T-cell (primary cell): Measurements from ENCODE around the gene RGS14. TPM values are rescaled to one million over a fixed set of nuclear protein-coding genes. Genes with fewer than 3 reads are reported as not detected.

ENCODE experiments used
- ATAC-seq, 4 experiments: fragments of 200-7000 bp in 3 of 4; fragments of 150-1000 bp in 1 of 4; cut with Tn5 transposase; replicated peaks in 1 of 4; 1 replicate in 3 of 4; 2 replicates in 1 of 4; pipeline ENCODE4 v1.10.0; 2021; ENCODE audit warnings: moderate library complexity in 3 of 4, mild to moderate bottlenecking in 2 of 4, moderate number of reproducible peaks in 1 of 4
- CTCF ChIA-PET, 2 donors: fragments of 300-600 bp; sonication (Branson Sonifier 250); formaldehyde crosslinking; loops; one replicate each; lab custom pipeline; 2022; ENCODE audit warnings: antibody characterized with exemption in 2 of 2; lab: Charles Lee
- POLR2A ChIA-PET, 2 donors: fragments of 300-600 bp; sonication (Branson Sonifier 250); formaldehyde crosslinking; loops; one replicate each; lab custom pipeline; 2022; ENCODE audit warnings: antibody characterized with exemption in 2 of 2; lab: Charles Lee
- DNase-seq, 35 experiments: peaks; one replicate each; pipeline versions ENCODE4 v3.0.0 to v3.0.0-alpha.2; 2013 to 2023
- H3K27ac ChIP-seq: one replicate; pipeline ENCODE4 v1.5.1; 2013; ENCODE audit warnings: low read length
- H3K27me3 ChIP-seq, 2 experiments: replicated peaks in 1 of 2; 1 replicate in 1 of 2; 2 replicates in 1 of 2; pipeline versions ENCODE4 v1.6.1 to v1.7.0; 2013; ENCODE audit warnings: low read length in 1 of 2, mixed read lengths in 1 of 2; ENCODE audit not compliant: control insufficient read depth in 2 of 2, insufficient read depth in 2 of 2; ENCODE audit errors: extremely low read depth in 1 of 2
- H3K36me3 ChIP-seq, 2 donors: 1 replicate in 1 of 2; 2 replicates in 1 of 2; pipeline versions ENCODE4 v1.6.1 to v1.7.0; 2013; ENCODE audit warnings: low read length in 1 of 2; ENCODE audit not compliant: control insufficient read depth in 2 of 2, insufficient read depth in 1 of 2; ENCODE audit errors: extremely low read depth in 1 of 2
- H3K4me1 ChIP-seq, 2 experiments: 1 replicate in 1 of 2; 2 replicates in 1 of 2; pipeline versions ENCODE4 v1.6.1 to v1.7.0; 2013; ENCODE audit warnings: low read length in 2 of 2, mixed read lengths in 1 of 2; ENCODE audit not compliant: insufficient read depth in 2 of 2, control insufficient read depth in 1 of 2; ENCODE audit errors: extremely low read depth in 1 of 2
- H3K4me3 ChIP-seq, 2 donors: 1 replicate in 1 of 2; 2 replicates in 1 of 2; pipeline versions ENCODE4 v1.5.1 to v1.7.0; 2013; ENCODE audit warnings: mild to moderate bottlenecking in 2 of 2, low read length in 1 of 2, moderate library complexity in 1 of 2; ENCODE audit not compliant: control insufficient read depth in 1 of 2; ENCODE audit errors: extremely low read depth in 1 of 2
- H3K9me3 ChIP-seq: 2 replicates; pipeline ENCODE4 v1.7.0; 2013
- H3K27ac Mint-ChIP-seq, 2 donors: one replicate each; pipeline ENCODE4 v1.8.0; 2020 to 2021; ENCODE audit warnings: mild to moderate bottlenecking in 2 of 2, mixed read lengths in 2 of 2
- H3K27me3 Mint-ChIP-seq, 2 donors: one replicate each; pipeline ENCODE4 v1.8.0; 2021 to 2022; ENCODE audit warnings: mixed read lengths in 2 of 2
- H3K36me3 Mint-ChIP-seq: one replicate; pipeline ENCODE4 v1.8.0; 2021; ENCODE audit warnings: mixed read lengths
- H3K4me1 Mint-ChIP-seq, 3 donors: one replicate each; pipeline ENCODE4 v1.8.0; 2020 to 2022; ENCODE audit warnings: mixed read lengths in 3 of 3, mild to moderate bottlenecking in 1 of 3
- H3K4me3 Mint-ChIP-seq, 3 donors: one replicate each; pipeline ENCODE4 v1.8.0; 2020 to 2022; ENCODE audit warnings: mild to moderate bottlenecking in 3 of 3, mixed read lengths in 3 of 3, moderate library complexity in 3 of 3
- H3K9me3 Mint-ChIP-seq, 3 donors: one replicate each; pipeline ENCODE4 v1.8.0; 2020 to 2022; ENCODE audit warnings: mixed read lengths in 3 of 3
- whole genome bisulfite sequencing: methylation state at CpG from one replicate; pipeline ENCODE4 v1.1.5; 2013; ENCODE audit warnings: missing lambda C conversion rate; ENCODE audit not compliant: insufficient coverage; 5-methylcytosine and 5-hydroxymethylcytosine counted together
- total RNA-seq, 35 experiments: library from RNA in 6 of 35; stranded (reverse) in 6 of 35; fragments of 120-200 nt in 1 of 35; gene quantifications; one replicate each; pipeline versions ENCODE4 v1.2.1 to v1.2.4 and lab custom pipeline; 2013 to 2026

RGS14 gene
- total RNA-seq, 5 donors from 2014 or later (not counting 1 experiment from before 2014, with no cell fraction given) = 85.7 to 209 (median 195) TPM

GRCh38 chr5:177362610-177363507, 5.1 kb downstream of the RGS14 start:
- POLR2A ChIA-PET = interaction anchor here in 1 of 2 donors (0.7 kb wide), 1 partner anchor 12 kb away, joined by 3 read pairs; the partner anchor contains the start of gene LMAN2

GRCh38 chr5:177363565-177363964, 5.8 kb downstream of the RGS14 start:
- peak overlapping the region in 1 of 2 donors; percentile 79 for H3K27ac Mint-ChIP-seq
- POLR2A ChIA-PET = interaction anchor here in 1 of 2 donors (0.7 kb wide), 1 partner anchor 12 kb away, joined by 3 read pairs; the partner anchor contains the start of gene LMAN2
- H3K4me1 Mint-ChIP-seq = peaks cover 50 to 78% (median 72%) of the 10 kb centered on the region in 3 donors
- Histone ChIP-seq H3K4me1 (peaks cover 46 to 89% of the 10 kb centered on the region in 2 experiments), H3K36me3 (peaks cover 19 to 72% of the 10 kb centered on the region in 2 donors), H3K9me3 (no peaks in the 10 kb centered on the region), H3K4me3 (no peak overlapping the region), H3K27me3 (no peaks in the 10 kb centered on the region), H3K27ac (peak overlapping the region; percentile 9)
- peak in 1 of 4 experiments; percentile 0 for ATAC-seq
- CTCF ChIA-PET = interaction anchor here in 1 of 2 donors (0.7 to 2.9 kb wide), 2 partner anchors 10 to 27 kb away, joined by 3 to 8 read pairs; no protein-coding TSS in a partner anchor
- H3K4me3 Mint-ChIP-seq = peak overlapping the region; percentile 57 to 80 (median 77)
- no peaks in the 10 kb centered on the region for H3K27me3 Mint-ChIP-seq
- peaks cover 9% of the 10 kb centered on the region for H3K36me3 Mint-ChIP-seq
- no peaks in the 10 kb centered on the region for H3K9me3 Mint-ChIP-seq
- DNase-seq = no peak
- no CpG with 5 or more reads among the region's 10 CpGs for WGBS

More at GRCh38 chr5:177362610-177363507, 5.1 kb downstream of the RGS14 start:
- H3K27ac Mint-ChIP-seq = peak overlapping the region; percentile 95 to 96
- WGBS = under 1% methylated on average over 35 of the region's 59 CpGs
- CTCF ChIA-PET = interaction anchor here (0.7 to 2.9 kb wide), 3 partner anchors 10 to 28 kb away, joined by 3 to 8 read pairs (median 4); no protein-coding TSS in a partner anchor
- peaks cover 12 to 67% of the 10 kb centered on the region in 2 donors for H3K36me3 ChIP-seq
- H3K4me3 Mint-ChIP-seq = peak overlapping the region; percentile 77 to 82 (median 80)
- no peaks in the 10 kb centered on the region for H3K27me3 ChIP-seq
- peaks cover 46 to 75% (median 68%) of the 10 kb centered on the region in 3 donors for H3K4me1 Mint-ChIP-seq
- peaks cover 5% of the 10 kb centered on the region for H3K36me3 Mint-ChIP-seq
- DNase-seq = peak; percentile 34 to 88 (median 56)
- peak; percentile 75 to 79 (median 79) for ATAC-seq
- H3K27me3 Mint-ChIP-seq = no peaks in the 10 kb centered on the region
- no peaks in the 10 kb centered on the region for H3K9me3 ChIP-seq
- peak overlapping the region; percentile 54 to 56 for H3K4me3 ChIP-seq
- H3K9me3 Mint-ChIP-seq = no peaks in the 10 kb centered on the region
- H3K4me1 ChIP-seq = peaks cover 45 to 90% of the 10 kb centered on the region in 2 experiments
- H3K27ac ChIP-seq = peak overlapping the region; percentile 74

- no peaks in the 10 kb centered on the region for H3K9me3 ChIP-seq
- no peak overlapping the region for H3K27ac ChIP-seq
- peaks cover 23 to 73% of the 10 kb centered on the region in 2 donors for H3K36me3 ChIP-seq
- CTCF ChIA-PET = interaction anchor here (0.6 to 2.9 kb wide), 3 partner anchors 9 to 26 kb away, joined by 3 to 8 read pairs (median 4); no protein-coding TSS in a partner anchor
- WGBS = 57% methylated on average over 6 of the region's 11 CpGs
- no peak for ATAC-seq
- Mint-ChIP-seq H3K4me3 (peak overlapping the region; percentile 21 to 77 (median 31)), H3K36me3 (peaks cover 17% of the 10 kb centered on the region), H3K4me1 (peaks cover 50 to 78% (median 72%) of the 10 kb centered on the region in 3 donors), H3K9me3 (no peaks in the 10 kb centered on the region), H3K27ac (peak overlapping the region; percentile 79 to 85), H3K27me3 (no peaks in the 10 kb centered on the region)
- H3K4me3 ChIP-seq = no peak overlapping the region
- POLR2A ChIA-PET = no interaction called here
- DNase-seq = no peak
- H3K4me1 ChIP-seq = peaks cover 42 to 89% of the 10 kb centered on the region in 2 experiments
- no peaks in the 10 kb centered on the region for H3K27me3 ChIP-seq
These were observed 6.6 kb downstream of the RGS14 start for GRCh38 chr5:177364159-177364962.

- H3K9me3 ChIP-seq = no peaks in the 10 kb centered on the region
- H3K27ac ChIP-seq = no peak overlapping the region
- Mint-ChIP-seq H3K36me3 (peaks cover 15% of the 10 kb centered on the region), H3K4me3 (peak overlapping the region in 1 of 3 donors; percentile 17), H3K27ac (peak overlapping the region; percentile 69 to 76), H3K4me1 (peaks cover 39 to 74% (median 67%) of the 10 kb centered on the region in 3 donors), H3K9me3 (no peaks in the 10 kb centered on the region), H3K27me3 (no peaks in the 10 kb centered on the region)
- ATAC-seq (no peak), DNase-seq (no peak)
- peaks cover 32 to 88% of the 10 kb centered on the region in 2 experiments for H3K4me1 ChIP-seq
- H3K4me3 ChIP-seq = no peak overlapping the region
- peaks cover 23 to 74% of the 10 kb centered on the region in 2 donors for H3K36me3 ChIP-seq
- ChIA-PET CTCF (interaction anchor here in 1 of 2 donors (0.8 kb wide), 1 partner anchor 10 kb away, joined by 4 read pairs; no protein-coding TSS in a partner anchor), POLR2A (no interaction called here)
- H3K27me3 ChIP-seq = no peaks in the 10 kb centered on the region
- WGBS = 97% methylated on average over 4 of the region's 14 CpGs
These were observed 8.3 kb downstream of the RGS14 start for GRCh38 chr5:177365845-177366527.

- Histone ChIP-seq H3K36me3 (peaks cover 23 to 78% of the 10 kb centered on the region in 2 donors), H3K9me3 (no peaks in the 10 kb centered on the region), H3K27ac (no peak overlapping the region), H3K4me1 (peaks cover 32 to 88% of the 10 kb centered on the region in 2 experiments), H3K4me3 (no peak overlapping the region), H3K27me3 (no peaks in the 10 kb centered on the region)
- Mint-ChIP-seq H3K27ac (peak overlapping the region; percentile 69 to 76), H3K36me3 (peaks cover 15% of the 10 kb centered on the region), H3K27me3 (no peaks in the 10 kb centered on the region), H3K4me1 (peaks cover 38 to 74% (median 67%) of the 10 kb centered on the region in 3 donors), H3K9me3 (no peaks in the 10 kb centered on the region), H3K4me3 (no peak overlapping the region)
- 93% methylated on average over 23 of the region's 36 CpGs for WGBS
- CTCF ChIA-PET = no interaction called here
- POLR2A ChIA-PET = no interaction called here
- ATAC-seq (no peak), DNase-seq (no peak)
These were observed 9.0 kb downstream of the RGS14 start for GRCh38 chr5:177366528-177367322.
